MM.1S (cell line): ENCODE data around the gene WNT10A.

Source experiments
- DNase-seq: peaks from one replicate; pipeline ENCODE4 v3.0.0-alpha.2; 2015
- H2AFZ ChIP-seq: fragments of 300-600 bp; sonication (generic); 2 replicates; pipeline ENCODE4 v1.6.0; 2016; ENCODE audit warnings: antibody characterized with exemption, low read length
- H3F3A ChIP-seq: fragments of 300-600 bp; sonication (generic); 2 replicates; pipeline ENCODE4 v1.6.1; 2016; ENCODE audit warnings: mild to moderate bottlenecking, antibody characterized with exemption, low read length, moderate library complexity, mixed read lengths; ENCODE audit not compliant: insufficient read depth
- H3K27ac ChIP-seq: fragments of 300-600 bp; sonication (generic); 2 replicates; pipeline ENCODE4 v1.5.1; 2016; ENCODE audit warnings: mild to moderate bottlenecking, low read length
- H3K27me3 ChIP-seq: fragments of 300-600 bp; sonication (generic); replicated peaks from 2 replicates; pipeline ENCODE4 v1.6.0; 2016; ENCODE audit warnings: low read length; ENCODE audit not compliant: insufficient read depth
- H3K36me3 ChIP-seq: fragments of 300-600 bp; sonication (generic); replicated peaks from 2 replicates; pipeline ENCODE4 v1.6.1; 2016; ENCODE audit warnings: mild to moderate bottlenecking, low read length, mixed read lengths; ENCODE audit not compliant: insufficient read depth
- H3K4me1 ChIP-seq: fragments of 300-600 bp; sonication (generic); 2 replicates; pipeline ENCODE4 v1.6.1; 2016; ENCODE audit warnings: low read length, mixed read lengths
- H3K4me2 ChIP-seq: fragments of 300-600 bp; sonication (generic); 2 replicates; pipeline ENCODE4 v1.6.0; 2016; ENCODE audit warnings: low read depth, low read length
- H3K4me3 ChIP-seq: fragments of 300-600 bp; sonication (generic); 2 replicates; pipeline ENCODE4 v1.5.1; 2016; ENCODE audit warnings: low read length, mixed read lengths
- H3K79me2 ChIP-seq: fragments of 300-600 bp; sonication (generic); 2 replicates; pipeline ENCODE4 v1.6.1; 2016; ENCODE audit warnings: mixed run types, low read length, mixed read lengths
- H3K9ac ChIP-seq: fragments of 300-600 bp; sonication (generic); 2 replicates; pipeline ENCODE4 v1.6.1; 2016; ENCODE audit warnings: low read length, mixed read lengths
- H3K9me2 ChIP-seq: fragments of 300-600 bp; sonication (generic); replicated peaks from 2 replicates; pipeline ENCODE4 v1.6.1; 2016; ENCODE audit warnings: mild to moderate bottlenecking, low read length, mixed read lengths; ENCODE audit not compliant: insufficient read depth
- H3K9me3 ChIP-seq: fragments of 300-600 bp; sonication (generic); replicated peaks from 2 replicates; pipeline ENCODE4 v1.6.1; 2016; ENCODE audit warnings: mild to moderate bottlenecking, low read length, mixed read lengths; ENCODE audit not compliant: insufficient read depth
- H4K20me1 ChIP-seq: fragments of 300-600 bp; sonication (generic); 2 replicates; pipeline ENCODE4 v1.6.1; 2016; ENCODE audit warnings: mild to moderate bottlenecking, low read length, moderate library complexity, mixed read lengths; ENCODE audit not compliant: insufficient read depth
- CTCF ChIP-seq: fragments of 300-600 bp; sonication (generic); IDR thresholded peaks from 2 replicates; pipeline ENCODE4 v1.5.1; 2016; ENCODE audit warnings: antibody characterized with exemption, low read length, mixed read lengths
- EZH2 ChIP-seq: fragments of 300-600 bp; sonication (generic); optimal IDR thresholded peaks from 2 replicates; pipeline ENCODE3; 2017; ENCODE audit warnings: low read depth, mild to moderate bottlenecking, antibody characterized with exemption, low read length, mixed read lengths
- EZH2phosphoT487 ChIP-seq: fragments of 300-600 bp; sonication (generic); IDR thresholded peaks from 2 replicates; pipeline ENCODE4 v1.6.1; 2018; ENCODE audit warnings: antibody characterized with exemption, low read length

WNT10A gene

DNA sequence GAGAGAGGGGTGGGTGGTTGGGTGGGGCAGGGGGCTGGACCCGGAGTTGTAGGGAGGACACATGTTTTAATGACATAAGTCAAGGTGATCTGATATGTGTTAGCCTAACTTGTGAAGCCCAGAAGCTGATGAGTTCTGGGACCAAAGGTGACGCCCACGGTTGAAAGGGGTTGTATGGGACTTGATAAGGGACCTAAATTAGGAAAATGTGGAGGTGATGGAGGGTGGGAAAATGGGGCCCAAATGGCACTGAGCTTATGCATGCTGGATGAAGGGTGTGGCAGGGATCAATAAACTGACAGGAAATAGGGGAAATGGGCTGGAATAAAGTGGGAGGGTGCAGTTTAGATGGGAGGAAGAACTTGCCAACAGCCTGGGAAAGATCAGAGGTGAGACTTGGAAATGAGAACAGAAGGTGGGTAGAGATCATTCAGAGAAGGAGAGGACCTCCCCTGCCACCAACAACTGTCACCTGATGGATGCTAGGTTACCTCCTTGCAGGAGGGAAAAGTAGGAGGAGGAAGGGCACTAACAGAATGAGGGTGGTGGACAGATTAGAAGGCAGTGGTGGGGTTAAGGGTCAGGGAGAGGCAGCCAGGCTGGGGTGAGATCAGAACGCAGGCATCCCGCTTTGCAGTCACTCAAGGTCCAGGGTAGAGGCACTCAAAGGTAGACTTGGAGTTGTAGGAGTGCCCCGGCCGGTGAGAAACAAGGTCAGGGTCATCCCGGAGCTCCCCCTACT is 15.3 kb downstream of the WNT10A start:
- H3F3A ChIP-seq, result peaks cover 46% of the 10 kb centered on the region
- H3K9me2 ChIP-seq, result no peaks in the 10 kb centered on the region
- no peak overlapping the region for H3K4me3 ChIP-seq
- no peak for DNase-seq
- H3K4me1 ChIP-seq, result peaks cover 66% of the 10 kb centered on the region
- TF ChIP-seq CTCF (no peak), EZH2phosphoT487 (no peak), EZH2 (no peak)
- no peaks in the 10 kb centered on the region for H4K20me1 ChIP-seq
- H3K4me2 ChIP-seq, result peak overlapping the region; percentile 88
- H3K36me3 ChIP-seq, result no peaks in the 10 kb centered on the region
- H3K27ac ChIP-seq, result peak overlapping the region; percentile 98
- no peaks in the 10 kb centered on the region for H3K9me3 ChIP-seq
- peaks cover 20% of the 10 kb centered on the region for H3K79me2 ChIP-seq
- H2AFZ ChIP-seq, result no peak overlapping the region
- H3K9ac ChIP-seq, result peak overlapping the region; percentile 94
- no peaks in the 10 kb centered on the region for H3K27me3 ChIP-seq

DNA sequence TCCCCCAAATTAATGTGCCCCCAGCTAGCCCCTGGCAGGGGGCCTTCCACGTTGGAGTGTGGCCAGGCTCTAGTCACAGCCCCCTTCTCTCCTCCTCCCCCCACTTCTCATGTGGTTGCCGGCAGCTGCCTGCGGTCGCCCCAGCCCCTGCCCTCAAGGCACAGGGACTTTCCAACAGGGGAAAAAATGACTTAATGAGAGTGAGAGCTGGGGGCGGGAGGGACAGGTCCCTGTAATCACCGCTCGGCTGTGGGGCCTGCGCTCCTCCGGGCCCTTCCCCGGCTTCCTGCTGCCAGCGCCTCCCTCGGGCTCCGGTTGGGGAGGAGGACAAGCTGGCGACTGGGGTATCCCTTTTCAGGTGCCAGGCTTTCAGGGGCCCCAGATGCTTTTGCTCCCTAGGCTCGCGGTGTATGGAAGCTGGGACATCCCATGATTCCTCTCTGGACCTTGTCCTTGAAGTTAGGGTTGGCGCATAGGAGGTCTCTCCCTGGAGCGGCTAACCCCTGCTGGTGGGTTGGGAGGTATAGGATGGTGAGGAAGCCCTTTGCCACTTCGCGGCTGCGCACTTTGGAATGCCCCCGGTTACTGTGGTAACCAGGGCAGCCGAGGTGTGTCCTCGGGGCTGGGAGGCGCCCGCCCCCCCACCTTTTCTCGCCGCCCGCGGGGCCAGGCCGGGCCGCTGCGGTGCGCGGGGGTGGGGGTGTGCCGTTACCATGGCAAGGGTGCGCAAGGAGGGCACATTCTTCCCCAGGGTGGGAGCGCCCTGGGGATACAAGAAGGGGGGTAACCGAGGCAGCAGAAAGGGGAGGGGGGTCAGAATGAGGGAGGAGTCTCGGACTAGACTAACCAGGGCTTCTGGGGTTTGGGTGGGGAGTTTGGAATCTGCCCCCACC is 16.1 kb downstream of the WNT10A start:
- no peaks in the 10 kb centered on the region for H4K20me1 ChIP-seq
- no peaks in the 10 kb centered on the region for H3K9me2 ChIP-seq
- peak overlapping the region; percentile 88 for H3K4me2 ChIP-seq
- H2AFZ ChIP-seq, result peak overlapping the region; percentile 44
- peaks cover 41% of the 10 kb centered on the region for H3F3A ChIP-seq
- H3K9me3 ChIP-seq, result no peaks in the 10 kb centered on the region
- peak; percentile 97 for DNase-seq
- H3K9ac ChIP-seq, result peak overlapping the region; percentile 94
- H3K4me3 ChIP-seq, result peak overlapping the region; percentile 59
- H3K27ac ChIP-seq, result peak overlapping the region; percentile 98
- H3K27me3 ChIP-seq, result no peaks in the 10 kb centered on the region
- no peaks in the 10 kb centered on the region for H3K36me3 ChIP-seq
- peaks cover 58% of the 10 kb centered on the region for H3K4me1 ChIP-seq
- TF ChIP-seq CTCF, result no peak
- TF ChIP-seq EZH2, result no peak
- no peak for TF ChIP-seq EZH2phosphoT487
- peaks cover 20% of the 10 kb centered on the region for H3K79me2 ChIP-seq

DNA sequence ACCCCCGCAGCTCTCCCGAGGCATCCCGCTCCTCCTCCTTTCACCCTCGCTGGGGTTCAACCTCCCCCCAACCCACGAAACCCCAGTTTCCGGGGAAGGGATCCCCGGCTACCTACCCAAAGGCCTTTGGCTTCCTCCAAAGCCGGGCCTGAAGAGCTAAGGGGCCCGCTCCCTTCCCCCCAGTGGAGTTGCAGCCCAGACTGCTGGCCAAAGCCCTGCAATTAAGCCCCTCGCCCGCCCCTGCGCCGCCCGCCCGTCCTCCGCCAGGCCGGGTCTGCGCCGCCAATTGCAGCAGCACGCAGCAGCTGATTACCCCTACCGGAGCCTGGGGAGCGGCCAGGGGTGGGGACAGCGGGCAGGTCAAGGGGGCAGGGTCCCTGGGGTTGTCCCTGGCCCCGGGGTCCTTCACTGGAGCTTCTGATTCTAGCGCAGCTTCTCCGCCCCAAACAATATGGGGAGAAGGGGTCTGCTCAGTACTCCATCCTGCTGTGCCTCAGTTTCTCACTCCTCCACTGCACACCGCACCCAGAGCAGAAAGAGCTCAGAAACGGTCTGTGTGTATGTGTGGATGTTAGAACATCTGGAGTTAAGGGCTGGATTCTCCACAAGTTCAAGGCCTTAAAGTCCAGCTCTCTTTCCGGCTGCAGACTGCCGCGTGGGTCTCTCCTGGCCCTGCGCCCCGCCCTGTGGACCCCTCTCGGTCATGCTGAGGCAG is 16.9 kb downstream of the WNT10A start:
- TF ChIP-seq EZH2 (no peak), EZH2phosphoT487 (no peak), CTCF (no peak)
- no peaks in the 10 kb centered on the region for H3K9me3 ChIP-seq
- no peaks in the 10 kb centered on the region for H4K20me1 ChIP-seq
- H3K9ac ChIP-seq, result peak overlapping the region; percentile 94
- peak overlapping the region; percentile 88 for H3K4me2 ChIP-seq
- peak overlapping the region; percentile 59 for H3K4me3 ChIP-seq
- H3K4me1 ChIP-seq, result peaks cover 50% of the 10 kb centered on the region
- no peaks in the 10 kb centered on the region for H3K9me2 ChIP-seq
- H3F3A ChIP-seq, result peaks cover 38% of the 10 kb centered on the region
- H3K27me3 ChIP-seq, result no peaks in the 10 kb centered on the region
- peak; percentile 27 for DNase-seq
- H2AFZ ChIP-seq, result peak overlapping the region; percentile 44
- no peaks in the 10 kb centered on the region for H3K36me3 ChIP-seq
- H3K27ac ChIP-seq, result peak overlapping the region; percentile 98
- H3K79me2 ChIP-seq, result peaks cover 20% of the 10 kb centered on the region
